GM18502 (cell line): ENCODE data around the gene ATP8A2.

Experiments used
- ATAC-seq: cut with Tn5 transposase; IDR thresholded peaks from one replicate; pipeline ENCODE4 v1.9.1; 2021; ENCODE audit warnings: mild to moderate bottlenecking; ENCODE audit not compliant: unreplicated experiment, poor library complexity

ATP8A2 gene

DNA sequence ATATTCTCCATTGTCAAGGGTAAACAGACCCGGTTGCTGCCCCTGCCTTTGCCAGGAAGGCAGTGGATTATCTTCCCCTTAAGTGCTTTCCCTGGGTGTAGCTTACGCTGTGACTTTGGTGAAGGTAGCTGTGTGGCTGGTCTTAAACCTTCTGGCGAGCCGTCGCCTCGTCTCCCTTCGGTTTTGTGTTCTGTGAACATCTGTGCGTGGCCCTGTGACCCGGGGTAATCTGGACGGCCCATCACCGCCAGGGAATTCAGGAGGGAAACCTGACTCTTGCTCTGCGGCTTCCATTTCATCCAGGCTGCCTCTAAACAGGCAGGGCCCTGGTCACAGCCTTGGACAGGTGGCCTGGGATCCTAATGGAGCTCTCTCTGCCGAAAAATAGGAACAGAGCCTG lies 601.3 kb downstream of the ATP8A2 start:
- ATAC-seq, result no peak

DNA sequence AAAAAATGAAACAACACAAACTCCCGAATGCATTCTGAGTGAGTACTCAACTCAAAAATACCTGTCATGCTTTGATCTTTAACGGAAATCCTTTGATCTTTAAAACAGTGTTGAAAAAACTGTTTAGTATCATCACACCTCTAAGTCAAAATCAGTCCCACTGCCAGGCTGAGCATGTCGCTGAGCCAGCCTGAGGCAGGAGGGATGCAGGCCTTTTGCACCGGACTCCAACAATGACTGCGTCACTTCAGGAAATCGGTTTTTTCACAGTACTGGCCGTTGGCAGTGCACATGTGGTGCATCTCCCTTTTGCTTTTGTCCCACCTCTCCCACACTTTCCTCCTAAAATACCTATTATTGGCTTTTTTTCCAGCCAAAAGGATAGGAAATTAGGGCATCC lies 601.8 kb downstream of the ATP8A2 start:
- ATAC-seq, result no peak

DNA sequence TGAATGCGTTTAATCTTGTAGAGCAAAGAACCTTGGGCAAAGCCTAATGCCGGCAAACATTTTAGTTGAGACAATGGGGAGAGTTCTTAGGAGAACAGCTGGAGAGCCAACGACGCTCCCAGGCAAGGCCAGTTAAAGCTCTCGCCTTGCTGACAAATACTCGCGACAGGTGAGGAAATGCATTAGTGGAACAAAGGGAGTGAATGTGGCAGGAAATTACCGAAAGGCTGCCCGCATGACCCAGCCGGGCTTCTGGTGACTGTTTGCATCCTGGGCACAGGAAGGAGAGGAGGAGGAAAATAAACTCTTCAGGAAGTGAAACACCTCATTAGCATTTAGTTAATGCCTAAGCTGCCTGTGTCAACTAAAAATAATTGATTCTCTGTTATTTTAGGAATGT lies 605.4 kb downstream of the ATP8A2 start:
- no peak for ATAC-seq

DNA sequence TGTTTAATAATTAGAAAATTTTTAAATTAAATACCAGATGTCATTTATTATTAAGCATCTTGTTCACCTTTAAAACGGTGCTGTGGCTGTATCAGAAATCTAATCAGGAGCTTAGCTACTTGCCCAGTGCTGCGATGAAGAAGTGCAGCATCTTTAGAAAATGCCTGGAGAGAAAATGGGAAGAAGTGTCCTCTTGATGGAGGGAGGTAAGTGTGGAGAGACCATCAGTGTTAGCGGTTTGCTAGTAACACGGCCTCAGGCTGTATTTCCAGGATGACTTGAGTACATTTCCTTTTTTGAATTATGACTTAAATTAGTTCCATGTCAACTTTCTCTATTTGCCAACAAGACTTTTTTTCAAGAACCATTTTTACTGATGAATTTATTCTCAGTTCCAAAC lies 605.9 kb downstream of the ATP8A2 start:
- ATAC-seq, result no peak

DNA sequence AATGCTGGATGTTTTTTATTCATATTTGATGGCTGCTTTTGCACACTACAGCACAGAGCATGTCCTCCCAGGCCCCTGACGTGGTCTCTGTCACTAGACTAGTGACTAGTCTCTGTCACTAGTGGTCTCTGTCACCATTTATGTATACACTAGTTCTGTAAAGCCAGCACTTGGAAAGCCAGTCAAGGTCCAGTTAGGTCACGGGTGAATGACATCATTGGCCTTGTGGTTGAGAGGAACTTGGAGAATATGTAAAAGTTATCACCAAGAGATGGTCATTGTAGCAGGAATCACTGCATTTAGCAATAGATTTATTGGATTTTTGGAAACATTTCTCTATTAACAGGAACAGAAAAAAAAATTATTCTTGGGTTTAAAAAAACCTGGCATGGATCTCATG lies 607.2 kb downstream of the ATP8A2 start:
- no peak for ATAC-seq

DNA sequence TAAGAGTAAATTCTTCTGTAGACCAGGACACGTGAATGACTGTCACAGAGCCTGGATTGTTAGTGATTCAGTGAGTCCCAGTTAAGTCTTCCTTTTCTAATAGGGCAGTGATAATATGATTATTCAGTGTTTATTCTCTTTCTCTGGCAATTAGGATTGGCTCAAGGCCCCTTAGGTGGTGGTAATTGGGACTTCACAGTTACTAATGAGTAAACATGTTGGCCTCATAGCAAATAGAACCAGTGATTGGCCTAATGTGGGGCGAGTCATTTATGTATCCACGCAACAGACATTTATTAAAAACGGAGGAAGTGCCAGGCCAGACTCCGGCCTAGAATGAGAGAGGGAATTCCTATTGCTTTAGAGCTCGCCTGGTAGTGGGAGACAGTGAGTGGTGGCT lies 607.6 kb downstream of the ATP8A2 start:
- no peak for ATAC-seq

DNA sequence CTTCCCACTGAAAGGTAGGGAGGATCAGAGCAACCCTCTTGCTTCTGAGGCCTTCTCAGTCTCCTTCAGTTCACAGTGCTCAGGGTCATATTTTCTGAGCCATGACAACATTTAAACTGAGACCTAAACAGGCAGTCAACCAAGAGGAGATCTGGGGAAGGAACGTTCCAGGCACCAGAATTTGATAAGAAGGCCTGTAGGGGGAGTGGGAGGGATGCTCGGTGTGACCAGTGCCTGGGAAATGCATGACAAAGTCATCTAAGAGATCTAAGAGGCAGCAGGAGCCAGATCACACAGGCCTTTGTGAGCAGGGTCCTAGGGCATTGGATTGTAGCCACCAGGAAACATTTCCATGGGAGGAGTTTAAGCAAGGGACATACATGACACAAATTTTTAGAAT lies 608.5 kb downstream of the ATP8A2 start:
- ATAC-seq, result no peak

DNA sequence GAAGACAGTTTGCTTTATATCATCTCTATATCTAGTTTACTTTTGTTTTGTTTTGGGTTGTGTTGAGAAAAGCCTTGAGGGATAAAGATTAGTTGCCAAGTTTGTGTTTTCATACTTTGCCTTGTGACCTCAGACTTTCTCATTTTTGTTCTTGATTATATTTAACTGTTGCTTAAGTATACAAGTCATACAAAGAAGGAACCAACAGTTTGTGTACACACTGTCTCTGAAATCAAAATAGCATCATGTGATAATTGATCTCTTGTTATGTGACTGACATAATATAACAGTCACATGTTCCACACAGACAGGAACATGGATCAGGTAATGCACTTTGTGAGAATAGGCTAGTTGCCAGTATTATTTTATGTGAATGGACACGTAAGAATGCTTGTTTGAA lies 609.3 kb downstream of the ATP8A2 start:
- ATAC-seq, result no peak

DNA sequence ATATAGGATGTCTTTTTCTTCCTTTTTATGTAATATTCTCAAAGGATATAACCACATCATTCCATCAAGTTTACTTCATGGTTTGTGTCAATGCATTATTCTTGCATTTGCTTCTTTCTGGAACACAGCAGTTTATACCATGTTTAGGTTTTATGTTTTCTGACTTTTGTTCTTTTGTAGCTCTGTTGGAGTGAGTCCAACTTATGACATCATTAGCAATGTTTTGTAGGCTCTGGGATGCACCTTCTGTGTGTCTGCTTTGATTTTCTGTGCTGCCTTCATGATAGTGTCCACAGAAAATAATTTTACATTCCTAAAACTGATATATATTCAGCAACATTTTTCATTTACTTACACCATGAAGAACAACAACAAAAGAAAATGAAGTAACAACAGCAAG lies 611.1 kb downstream of the ATP8A2 start:
- no peak for ATAC-seq

DNA sequence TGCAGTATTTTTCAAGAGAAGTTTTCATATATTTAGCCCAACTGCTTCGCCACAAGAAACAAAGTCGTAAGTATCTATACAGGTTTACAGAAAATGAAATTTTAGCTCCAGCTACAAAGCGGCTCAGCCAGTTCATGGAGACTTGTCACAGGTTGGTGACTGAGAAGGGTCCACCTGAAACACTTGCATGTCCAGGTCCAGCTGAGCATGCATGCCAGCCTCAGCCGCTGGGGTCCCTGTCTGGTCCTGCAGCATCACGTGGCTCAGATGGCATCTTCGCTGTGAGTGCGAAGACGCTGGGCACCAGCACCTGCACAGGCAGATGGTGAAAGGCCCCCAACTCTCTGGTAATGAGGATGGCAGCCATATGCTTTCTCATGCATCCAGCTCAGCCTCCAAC lies 616.2 kb downstream of the ATP8A2 start:
- ATAC-seq, result no peak

DNA sequence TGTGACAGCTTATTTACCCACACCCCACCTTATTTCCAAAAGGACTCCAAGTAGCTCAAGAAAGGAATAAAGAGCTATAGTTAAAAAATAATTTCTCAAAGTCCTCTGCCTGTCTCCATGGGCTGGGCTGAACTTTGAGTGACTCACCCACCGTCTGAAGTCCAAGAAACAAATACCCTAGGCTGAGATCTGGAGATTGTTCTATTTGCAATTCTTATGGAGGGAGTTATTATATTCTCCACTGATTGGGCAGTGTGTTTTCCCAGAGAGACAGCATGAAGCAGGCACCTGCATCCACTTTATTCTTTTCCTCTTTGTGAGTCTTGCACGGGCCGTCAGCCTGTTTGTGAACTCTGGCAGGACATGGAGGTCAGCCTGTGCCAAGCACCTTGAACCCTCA lies 616.9 kb downstream of the ATP8A2 start:
- ATAC-seq, result no peak

DNA sequence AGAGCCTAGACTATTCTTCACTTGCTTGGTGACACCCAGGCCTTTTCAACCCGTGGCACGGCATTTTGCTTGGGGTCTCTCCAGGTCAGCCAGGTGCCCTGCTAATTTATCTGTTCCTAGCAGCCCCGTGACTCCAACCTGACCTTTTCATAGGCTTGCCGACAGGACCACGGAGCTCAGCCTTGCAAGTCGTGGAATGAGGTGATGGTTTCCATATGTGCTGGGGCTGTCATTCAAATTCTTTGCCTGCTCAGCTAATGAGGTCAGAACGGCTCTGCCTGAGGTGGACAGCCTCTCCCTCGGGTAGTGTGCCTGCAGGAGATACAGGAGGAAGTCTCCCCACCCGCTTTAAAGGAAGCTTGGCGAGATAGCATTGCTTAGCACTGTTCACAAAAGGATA lies 619.0 kb downstream of the ATP8A2 start:
- ATAC-seq, result no peak

DNA sequence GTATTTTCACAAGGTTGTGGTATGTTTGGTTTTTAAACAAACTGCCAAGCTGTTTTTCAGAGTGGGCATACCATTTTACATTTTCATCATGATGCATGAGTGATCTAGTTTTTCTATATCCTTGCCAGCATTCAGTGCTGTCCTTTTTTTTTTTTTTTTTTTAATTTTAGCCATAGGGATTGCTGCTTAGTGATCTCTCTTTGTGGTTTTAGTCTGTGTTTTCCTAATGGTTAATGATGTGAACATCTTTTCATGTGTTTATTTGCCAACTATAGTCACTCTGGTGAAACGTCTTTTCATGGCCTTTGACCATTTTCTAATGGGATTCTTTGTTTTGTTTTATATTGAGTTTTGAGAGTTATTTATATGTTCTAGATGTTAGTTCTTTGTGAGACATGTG lies 620.3 kb downstream of the ATP8A2 start:
- no peak for ATAC-seq

DNA sequence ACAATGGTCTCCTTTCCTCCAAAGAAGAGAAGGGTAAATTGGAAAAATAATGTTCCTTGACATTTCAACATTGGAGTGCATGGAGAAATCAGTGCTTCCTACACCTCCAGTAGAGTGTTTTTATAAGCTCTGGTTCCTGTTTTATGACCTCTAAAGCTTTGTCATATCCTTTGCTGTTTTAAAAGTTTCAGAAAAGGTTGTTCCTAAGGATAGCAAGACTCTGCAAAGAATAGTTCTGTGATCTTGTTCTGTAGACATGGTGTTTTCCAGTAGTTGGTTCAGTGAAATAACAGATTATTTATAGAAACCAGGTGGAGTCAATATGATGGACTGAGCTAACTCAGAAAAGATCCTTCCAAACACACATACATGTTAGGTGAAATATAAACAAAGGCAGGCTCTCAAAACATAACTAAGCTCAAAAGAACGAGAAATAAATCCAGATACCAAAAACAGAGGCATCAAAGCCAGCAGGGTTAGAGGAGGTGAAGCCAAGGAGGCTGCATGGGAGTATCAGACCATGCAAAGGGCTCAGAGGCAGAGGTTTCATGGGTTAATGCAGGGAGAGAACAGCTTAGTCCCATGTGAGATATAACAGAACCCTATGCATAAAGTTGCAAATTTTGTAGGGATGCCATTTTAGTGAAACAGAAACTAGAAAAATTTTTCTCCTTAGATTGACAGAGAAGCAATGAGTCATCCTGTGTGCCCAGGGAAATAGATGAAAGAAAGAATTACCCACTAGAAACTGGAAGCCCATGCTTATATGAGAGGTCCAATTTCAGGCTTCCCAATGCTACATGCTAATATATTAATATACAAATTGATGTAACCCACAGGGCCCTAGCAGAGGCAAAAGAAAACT lies 635.7 kb downstream of the ATP8A2 start:
- ATAC-seq, result no peak

DNA sequence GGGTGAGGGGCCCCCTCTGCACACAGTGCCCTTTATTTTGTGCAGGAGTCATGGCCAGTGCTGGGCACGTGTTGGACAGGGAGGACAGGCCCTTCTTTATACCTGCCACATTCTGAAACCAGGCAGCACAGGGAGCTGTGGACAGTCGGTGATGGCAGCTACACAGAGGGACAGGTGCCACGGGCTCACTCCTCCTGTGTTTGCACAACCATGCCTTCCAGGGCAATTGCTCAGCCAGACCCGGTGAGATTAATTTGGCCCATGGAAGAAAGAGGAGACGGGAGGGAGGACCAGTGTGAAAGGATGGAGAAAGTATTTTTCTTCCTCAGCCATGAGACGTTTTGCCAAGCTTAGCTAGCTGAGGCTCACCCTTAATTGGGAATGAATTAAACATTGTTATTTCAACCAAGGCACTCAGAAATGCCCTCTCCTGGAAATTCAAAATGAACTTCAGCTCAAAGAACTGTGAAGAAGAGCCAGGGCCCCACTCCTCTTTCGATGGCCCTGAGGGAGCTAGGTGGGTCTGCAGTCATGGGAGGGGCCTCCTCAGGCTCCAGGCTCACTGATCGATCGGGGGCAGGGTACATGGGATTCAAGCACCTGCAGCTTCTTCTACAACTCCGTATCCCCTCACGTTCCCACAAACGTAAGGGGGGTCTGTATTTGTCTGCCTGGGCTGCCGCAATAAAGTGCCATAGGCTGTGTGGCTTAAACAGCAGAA lies 638.9 kb downstream of the ATP8A2 start:
- ATAC-seq, result no peak

DNA sequence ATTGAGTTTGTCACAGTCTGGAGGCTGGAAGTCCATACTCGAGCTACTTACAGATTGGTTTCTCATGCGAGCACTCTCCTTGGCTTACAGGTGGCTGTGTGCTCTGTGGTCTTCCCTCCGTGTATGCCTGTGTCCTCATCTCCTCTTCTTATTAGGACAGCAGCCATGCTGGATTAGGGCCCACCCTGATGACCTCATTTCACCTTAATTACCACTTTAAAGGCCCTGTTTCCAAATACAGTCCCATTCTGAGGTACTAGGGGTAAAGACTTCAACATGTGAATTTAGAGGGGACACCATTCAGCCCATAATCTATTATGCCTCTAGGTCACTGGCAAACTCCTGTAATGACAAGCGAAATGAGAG lies 639.4 kb downstream of the ATP8A2 start:
- no peak for ATAC-seq

DNA sequence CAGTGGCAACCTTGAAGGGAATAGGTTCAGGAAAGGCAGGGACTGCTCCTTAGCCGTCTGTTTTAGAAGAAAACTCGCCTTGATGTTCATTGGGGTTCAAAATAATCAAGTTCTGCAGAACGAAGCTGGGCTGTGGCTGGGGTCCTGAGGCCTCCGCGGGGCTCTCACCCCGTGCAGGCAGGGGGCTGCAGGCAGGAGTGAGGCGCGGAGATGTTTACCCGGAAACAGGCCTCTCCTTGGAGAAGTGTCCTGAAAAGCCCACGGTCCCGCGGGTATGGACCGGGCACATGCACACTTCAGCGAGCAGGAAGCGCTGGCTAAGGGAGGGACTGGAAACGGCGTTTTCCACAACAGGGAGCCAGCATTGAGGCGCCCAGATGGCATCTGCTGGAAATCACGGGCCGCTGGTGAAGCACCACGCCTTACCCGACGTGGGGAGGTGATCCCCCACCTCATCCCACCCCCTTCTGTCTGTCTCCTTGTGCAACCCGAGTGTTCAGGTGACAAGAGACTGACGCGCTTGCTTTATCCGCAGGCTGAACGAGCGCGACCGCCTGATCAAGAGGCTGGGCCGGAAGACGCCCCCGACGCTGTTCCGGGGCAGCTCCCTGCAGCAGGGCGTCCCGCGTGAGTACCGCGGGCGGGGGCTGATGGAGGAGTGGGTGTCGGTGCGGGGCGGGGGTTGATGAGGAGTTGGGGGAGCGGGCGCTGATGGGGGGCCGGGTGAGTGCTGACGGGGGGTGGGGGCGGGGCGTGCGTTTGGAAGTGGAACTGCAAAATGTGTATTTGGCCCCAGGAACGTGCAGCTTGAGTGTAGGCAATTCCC lies 640.4 kb downstream of the ATP8A2 start:
- ATAC-seq, result no peak

DNA sequence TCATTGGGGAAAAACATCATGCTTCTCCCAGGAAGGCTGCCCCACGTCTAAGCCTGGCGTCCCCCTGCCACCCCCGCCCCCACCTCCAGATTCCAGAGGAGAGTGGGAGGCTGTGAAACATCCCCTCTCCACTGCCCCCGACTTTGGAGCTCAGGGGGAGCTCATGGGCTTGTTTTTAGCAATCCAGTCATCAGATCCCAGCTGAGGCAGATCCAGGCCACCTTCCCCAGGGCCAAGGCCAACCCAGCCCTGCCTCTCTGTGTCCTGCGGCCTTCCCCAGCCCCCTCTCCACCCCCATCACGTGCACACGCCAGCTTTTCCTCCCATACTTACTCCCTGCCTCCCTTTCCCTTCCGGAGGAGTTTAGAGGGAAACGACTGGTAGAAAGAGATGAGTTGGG lies 641.2 kb downstream of the ATP8A2 start:
- no peak for ATAC-seq

DNA sequence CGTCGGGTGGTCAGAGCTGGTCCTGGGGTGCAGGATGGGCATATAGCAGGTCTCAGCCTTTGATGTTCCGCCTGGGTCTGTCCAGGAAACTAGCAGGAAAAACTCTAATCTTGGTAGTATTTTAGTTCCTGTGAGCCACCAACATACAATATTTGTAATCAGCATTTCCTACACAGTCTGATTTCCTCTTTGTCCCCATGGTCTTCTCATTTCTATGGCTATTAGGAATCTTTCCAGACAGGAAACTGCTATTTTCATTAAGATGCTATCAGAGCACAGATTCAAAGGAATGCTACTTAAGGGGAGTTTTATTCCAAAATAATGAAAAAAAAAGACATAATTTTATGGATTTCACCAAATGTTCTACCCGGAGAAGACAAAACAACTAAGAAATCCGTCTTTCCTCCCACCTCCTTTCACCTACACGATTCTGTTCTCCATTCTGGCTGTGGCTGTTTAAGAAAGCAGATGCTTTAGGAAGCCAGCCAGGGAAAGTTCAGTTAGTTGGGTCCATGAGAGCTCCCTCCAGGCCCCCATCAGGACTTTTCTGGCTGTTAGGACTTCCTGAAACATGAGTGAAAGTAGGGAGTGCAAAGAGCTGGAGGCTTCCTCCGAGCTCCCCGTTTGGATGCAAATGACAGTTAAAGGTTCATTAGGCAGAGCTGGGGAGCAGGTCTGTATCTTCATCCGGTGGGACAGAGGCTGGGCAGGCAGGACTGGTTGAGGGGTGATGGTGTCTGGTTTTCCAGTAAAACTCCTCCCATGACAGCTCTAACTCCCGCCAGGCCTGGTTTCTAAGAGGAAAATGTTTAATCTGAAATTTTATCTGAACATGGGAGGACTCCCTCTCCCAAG lies 643.7 kb downstream of the ATP8A2 start:
- no peak for ATAC-seq

DNA sequence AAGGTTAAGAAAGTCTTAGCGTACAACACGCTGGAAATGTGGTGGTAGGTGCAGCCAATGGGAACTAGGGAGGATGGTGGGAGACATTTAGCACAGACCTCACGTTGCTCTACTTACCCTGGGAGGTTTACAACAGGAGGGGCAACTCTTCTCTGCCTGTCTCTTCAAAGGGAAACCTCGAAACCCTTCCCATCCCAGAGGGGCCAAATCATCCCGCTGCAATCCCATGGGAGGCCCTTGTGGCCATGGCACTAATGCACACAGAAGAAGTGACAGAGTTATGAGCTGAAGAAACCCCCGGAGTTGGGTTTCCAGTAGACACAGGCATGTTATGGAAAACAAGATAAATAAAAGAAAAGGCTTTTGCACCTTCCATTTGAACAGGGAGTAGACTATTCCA lies 644.4 kb downstream of the ATP8A2 start:
- ATAC-seq, result no peak
